PC-9 (cell line): ENCODE measurements around the gene GALNT11. TPM values are rescaled to one million over a fixed set of nuclear protein-coding genes. Genes with fewer than 3 reads are reported as not detected.
A peak's percentile ranks its signal among the peaks of the same experiment; 100 is the strongest.

Source experiments
- Bru-seq: library from RNA; stranded (reverse); fragments of 400-500 nt; gene quantifications from one replicate; lab custom pipeline; 2021; lab: Mats Ljungman, UMichigan
- BruChase-seq, 2 experiments: library from RNA; stranded (reverse); fragments of 400-500 nt; gene quantifications; one replicate each; lab custom pipeline; 2021; lab: Mats Ljungman, UMichigan
- BruUV-seq: library from RNA; stranded (reverse); fragments of 400-500 nt; replicated peaks from 2 replicates; lab custom pipeline; 2021; lab: Mats Ljungman, UMichigan
- CTCF ChIA-PET: fragments of 300-600 bp; sonication (Branson Sonifier 250); formaldehyde crosslinking; loops from one replicate; lab custom pipeline; 2022; ENCODE audit warnings: antibody characterized with exemption; lab: Charles Lee
- POLR2A ChIA-PET: fragments of 300-600 bp; sonication (Branson Sonifier 250); formaldehyde crosslinking; loops from one replicate; lab custom pipeline; 2022; ENCODE audit warnings: antibody characterized with exemption; ENCODE audit not compliant: unreplicated experiment; lab: Charles Lee
- DNase-seq, 2 experiments: peaks; one replicate each; pipeline versions ENCODE4 v3.0.0 to v3.0.0-alpha.2; 2015 to 2022; ENCODE audit warnings: mixed read lengths in 1 of 2
- H2AFZ ChIP-seq: fragments of 200-600 bp; sonication (generic); 2 replicates; pipeline ENCODE4 v1.8.1; 2017; ENCODE audit warnings: antibody characterized with exemption
- H3F3A ChIP-seq: fragments of 200-600 bp; sonication (generic); 2 replicates; pipeline ENCODE4 v1.8.1; 2017; ENCODE audit warnings: antibody characterized with exemption, mild to moderate bottlenecking, low read depth; ENCODE audit not compliant: insufficient read depth
- H3K27ac ChIP-seq: fragments of 200-600 bp; sonication (generic); 2 replicates; pipeline ENCODE4 v1.6.1; 2016; ENCODE audit warnings: mixed run types
- H3K27me3 ChIP-seq: fragments of 200-600 bp; sonication (generic); 2 replicates; pipeline ENCODE4 v1.6.1; 2016; ENCODE audit warnings: low read depth, mixed run types; ENCODE audit not compliant: insufficient read depth
- H3K36me3 ChIP-seq: fragments of 200-600 bp; sonication (generic); 2 replicates; pipeline ENCODE4 v1.6.1; 2016; ENCODE audit warnings: low read depth, mixed run types
- H3K4me1 ChIP-seq: fragments of 200-600 bp; sonication (generic); replicated peaks from 2 replicates; pipeline ENCODE4 v1.6.1; 2016; ENCODE audit warnings: mixed run types; ENCODE audit not compliant: insufficient read depth
- H3K4me2 ChIP-seq: fragments of 200-600 bp; sonication (generic); 2 replicates; pipeline ENCODE4 v1.6.1; 2017; ENCODE audit warnings: mixed run types
- H3K4me3 ChIP-seq: fragments of 200-600 bp; sonication (generic); 2 replicates; pipeline ENCODE4 v1.6.1; 2016; ENCODE audit warnings: mixed run types
- H3K79me2 ChIP-seq: fragments of 200-600 bp; sonication (generic); 2 replicates; pipeline ENCODE4 v1.6.1; 2017; ENCODE audit warnings: low read depth, mixed run types
- H3K9me2 ChIP-seq: fragments of 200-600 bp; sonication (generic); 2 replicates; pipeline ENCODE4 v1.8.1; 2017; ENCODE audit warnings: mild to moderate bottlenecking; ENCODE audit not compliant: insufficient read depth
- H3K9me3 ChIP-seq: fragments of 200-600 bp; sonication (generic); 2 replicates; pipeline ENCODE4 v1.8.1; 2016; ENCODE audit warnings: low read depth; ENCODE audit not compliant: insufficient read depth
- H4K20me1 ChIP-seq: fragments of 200-600 bp; sonication (generic); 2 replicates; pipeline ENCODE4 v1.8.1; 2017; ENCODE audit not compliant: insufficient read depth
- EZH2 ChIP-seq: fragments of 200-600 bp; sonication (generic); IDR thresholded peaks from 2 replicates; pipeline ENCODE4 v1.8.0; 2017; ENCODE audit warnings: antibody characterized with exemption, low read depth
- intact Hi-C: fragments of 100-400 bp; cut with micrococcal nuclease; formaldehyde crosslinking; loops from one replicate; pipeline ENCODE4 v1.10.0; 2022; ENCODE audit not compliant: unreplicated experiment
- long read RNA-seq: library from polyadenylated mRNA; stranded (forward); transcript quantifications from one replicate; pipeline ENCODE4 v2.0.0, GENCODE V29; 2022
- total RNA-seq: library from RNA; stranded (reverse); gene quantifications from 2 replicates; pipeline ENCODE4 v1.2.3, GENCODE V29; 2021
- TF ChIP-seq, protein P1 (sequence below): fragments of 200-600 bp; sonication (generic); conservative IDR thresholded peaks from 2 replicates; pipeline ENCODE4 v1.6.1; 2017; ENCODE audit warnings: mixed run types, antibody characterized with exemption, mild to moderate bottlenecking, moderate library complexity

Gene GALNT11
- total RNA-seq, result 26.3 and 28.8 TPM in 2 replicates
- Bru-seq, nascent RNA, result percentile 71 among the genes with signal in this experiment
- percentile 76 among the genes with signal in this experiment for BruChase-seq, experiment 1, labeled RNA remaining after a 2-hour chase
- percentile 55 among the genes with signal in this experiment for BruChase-seq, experiment 2, labeled RNA remaining after a 6-hour chase
- long read RNA-seq, transcript GALNT11-205 (12 exons, 2,727 nt), result major isoform, 34 of 56 reads
- long read RNA-seq, partial matches to known transcripts, result 6 of 56 reads
- long read RNA-seq, other reads (novel, unspliced or antisense), result 16 of 56 reads

DNA sequence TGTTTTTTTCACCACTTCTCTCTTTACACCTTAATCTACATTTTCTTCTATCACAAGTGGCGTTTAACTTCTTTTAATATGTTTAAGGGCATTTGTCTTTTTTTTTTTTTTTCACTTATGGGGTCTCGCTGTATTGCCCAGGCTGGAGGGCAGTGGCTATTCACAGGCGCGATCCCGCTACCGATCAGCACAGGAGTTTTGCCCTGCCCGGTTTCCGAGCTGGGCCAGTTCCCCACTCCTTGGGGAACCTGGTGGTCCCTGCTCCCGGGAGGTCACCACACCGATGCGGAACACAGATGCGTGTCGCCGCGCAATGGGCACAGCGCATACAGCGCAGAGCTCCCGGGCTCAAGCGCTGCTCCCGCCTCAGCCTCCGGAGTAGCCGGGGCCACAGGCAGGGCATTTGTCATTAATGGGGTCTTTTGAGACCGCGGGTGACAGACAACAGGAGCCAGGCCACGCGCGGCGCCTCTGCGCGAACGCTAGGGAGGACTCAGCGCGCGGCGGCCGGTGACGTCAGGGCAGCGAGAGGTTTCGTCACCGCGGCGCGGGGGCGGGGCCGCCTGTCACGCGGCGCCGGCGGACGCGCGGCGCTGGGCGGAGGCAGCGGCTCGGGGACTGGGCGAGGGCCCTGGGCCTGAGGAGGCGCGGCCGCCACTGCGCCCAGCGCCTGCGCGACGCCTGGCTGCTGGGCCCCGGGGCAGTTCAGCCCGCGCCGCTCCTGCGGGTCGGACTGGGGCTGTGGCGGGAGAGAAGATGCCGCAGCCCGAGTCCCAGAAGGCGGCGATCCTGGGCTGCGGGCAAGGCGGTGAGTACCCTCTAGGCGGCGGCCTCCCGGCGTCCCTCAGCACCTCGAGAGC is at the start of gene GALNT11:
TSS of gene GALNT11 (plus strand) at position 598 of the 860 bp plus-strand sequence. CDS start 68,554 bp downstream, outside the sequence.
- Histone ChIP-seq H3K9me2 (no peaks in the 10 kb centered on the region), H3K27me3 (no peaks in the 10 kb centered on the region), H3K4me1 (peaks cover 16% of the 10 kb centered on the region), H3K9me3 (no peaks in the 10 kb centered on the region), H3K27ac (no peak within 1 kb of the TSS), H4K20me1 (no peaks in the 10 kb centered on the region), H3K4me2 (peak within 1 kb of the TSS; percentile 93), H3K36me3 (no peaks in the 10 kb centered on the region), H3K4me3 (peak within 1 kb of the TSS; percentile 78), H2AFZ (peak within 1 kb of the TSS; percentile 99), H3K79me2 (peaks cover 6% of the 10 kb centered on the region), H3F3A (no peaks in the 10 kb centered on the region)
- peak; percentile 67 to 89 for DNase-seq
- TSS peak; percentile 98 for BruUV-seq
- TF ChIP-seq EZH2, result no peak
- TF ChIP-seq, protein P1, sequence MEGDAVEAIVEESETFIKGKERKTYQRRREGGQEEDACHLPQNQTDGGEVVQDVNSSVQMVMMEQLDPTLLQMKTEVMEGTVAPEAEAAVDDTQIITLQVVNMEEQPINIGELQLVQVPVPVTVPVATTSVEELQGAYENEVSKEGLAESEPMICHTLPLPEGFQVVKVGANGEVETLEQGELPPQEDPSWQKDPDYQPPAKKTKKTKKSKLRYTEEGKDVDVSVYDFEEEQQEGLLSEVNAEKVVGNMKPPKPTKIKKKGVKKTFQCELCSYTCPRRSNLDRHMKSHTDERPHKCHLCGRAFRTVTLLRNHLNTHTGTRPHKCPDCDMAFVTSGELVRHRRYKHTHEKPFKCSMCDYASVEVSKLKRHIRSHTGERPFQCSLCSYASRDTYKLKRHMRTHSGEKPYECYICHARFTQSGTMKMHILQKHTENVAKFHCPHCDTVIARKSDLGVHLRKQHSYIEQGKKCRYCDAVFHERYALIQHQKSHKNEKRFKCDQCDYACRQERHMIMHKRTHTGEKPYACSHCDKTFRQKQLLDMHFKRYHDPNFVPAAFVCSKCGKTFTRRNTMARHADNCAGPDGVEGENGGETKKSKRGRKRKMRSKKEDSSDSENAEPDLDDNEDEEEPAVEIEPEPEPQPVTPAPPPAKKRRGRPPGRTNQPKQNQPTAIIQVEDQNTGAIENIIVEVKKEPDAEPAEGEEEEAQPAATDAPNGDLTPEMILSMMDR, result peak; percentile 36; the same call in 1 of the 2 replicates
- ChIA-PET CTCF (no interaction called here), POLR2A (interaction anchor here (0.6 kb wide), 2 partner anchors 432 to 684 kb away, joined by 3 to 4 read pairs; partner anchors contain the start of gene NUB1)
- intact Hi-C loops, result loop anchor here (1.0 kb wide), 1 partner anchor 150 kb away; no protein-coding TSS in a partner anchor

DNA sequence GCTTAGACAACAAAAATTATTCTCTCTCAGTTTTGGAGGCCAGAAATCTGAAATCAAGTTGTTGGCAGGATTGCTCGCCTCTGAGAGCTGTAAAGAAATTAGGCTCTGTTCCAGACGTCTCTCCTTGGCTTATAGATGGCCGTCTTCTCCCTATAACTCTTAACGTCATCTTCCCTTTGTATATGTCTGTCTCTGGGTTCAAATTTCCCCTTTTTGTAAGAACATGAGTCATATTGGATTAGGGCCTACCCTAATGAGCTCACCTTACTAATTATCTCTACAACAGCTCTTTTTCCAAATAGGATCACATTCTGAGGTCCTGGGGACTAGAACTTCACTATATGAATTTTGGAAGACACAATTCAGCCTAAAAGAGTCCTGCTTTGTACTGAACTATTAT is 46.9 kb upstream of the GALNT11 start:
- CTCF ChIA-PET, result interaction anchor here (0.6 kb wide), 1 partner anchor 62 kb away, joined by 8 read pairs; no protein-coding TSS in a partner anchor
- no peaks in the 10 kb centered on the region for H3K36me3 ChIP-seq
- no peak for TF ChIP-seq EZH2
- TF ChIP-seq, protein P1, result no peak
- POLR2A ChIA-PET, result no interaction called here
- no peak overlapping the region for H3K4me3 ChIP-seq
- no TSS peak for BruUV-seq
- no peaks in the 10 kb centered on the region; the same call in 1 of the 2 replicates for H3K9me3 ChIP-seq
- no peak overlapping the region for H2AFZ ChIP-seq
- peaks cover 29% of the 10 kb centered on the region for H3K27me3 ChIP-seq
- H3K9me2 ChIP-seq, result 0 out of 2 replicates have a peak, but pooled peaks cover 3% of the 10 kb centered on the region
- H3K27ac ChIP-seq, result no peak overlapping the region
- H3K4me1 ChIP-seq, result no peaks in the 10 kb centered on the region
- intact Hi-C loops, result no loop called here
- H3K79me2 ChIP-seq, result no peaks in the 10 kb centered on the region
- H4K20me1 ChIP-seq, result no peaks in the 10 kb centered on the region; the same call in 1 of the 2 replicates
- H3K4me2 ChIP-seq, result no peak overlapping the region
- no peaks in the 10 kb centered on the region for H3F3A ChIP-seq
- DNase-seq, result no peak

DNA sequence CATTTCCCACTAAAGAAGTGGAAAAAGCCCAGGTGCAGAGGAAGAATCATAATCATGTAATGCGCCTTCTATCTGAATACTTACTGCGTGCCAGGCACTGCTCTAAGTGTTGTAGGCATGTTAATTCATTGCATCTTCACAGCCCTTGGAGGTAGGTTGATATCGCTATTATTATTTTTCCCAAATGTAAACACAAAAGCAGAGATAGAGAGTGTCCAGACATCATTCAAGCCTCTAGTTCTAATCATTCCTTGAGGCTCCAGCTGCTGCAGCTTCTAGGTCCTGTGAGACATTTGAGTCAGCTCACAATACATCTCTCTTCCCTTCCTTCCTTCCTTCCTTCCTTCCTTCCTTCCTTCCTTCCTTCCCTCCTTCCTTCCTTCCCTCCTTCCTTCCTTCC is 44.3 kb upstream of the GALNT11 start:
- H3K4me2 ChIP-seq, result no peak overlapping the region
- no peaks in the 10 kb centered on the region for H3K9me2 ChIP-seq
- H3K27me3 ChIP-seq, result peaks cover 37% of the 10 kb centered on the region
- no peaks in the 10 kb centered on the region for H3K79me2 ChIP-seq
- CTCF ChIA-PET, result no interaction called here
- intact Hi-C loops, result no loop called here
- H2AFZ ChIP-seq, result no peak overlapping the region
- no peaks in the 10 kb centered on the region for H3F3A ChIP-seq
- no TSS peak for BruUV-seq
- H3K36me3 ChIP-seq, result no peaks in the 10 kb centered on the region
- no peak for DNase-seq
- no peaks in the 10 kb centered on the region for H3K9me3 ChIP-seq
- POLR2A ChIA-PET, result no interaction called here
- H3K27ac ChIP-seq, result no peak overlapping the region
- H4K20me1 ChIP-seq, result no peaks in the 10 kb centered on the region; the same call in 1 of the 2 replicates
- TF ChIP-seq EZH2, result no peak
- TF ChIP-seq, protein P1, result no peak
- no peaks in the 10 kb centered on the region for H3K4me1 ChIP-seq
- no peak overlapping the region for H3K4me3 ChIP-seq
